ENCODE results near the gene DMBX1. TPM values are rescaled to one million over a fixed set of nuclear protein-coding genes. Genes with fewer than 3 reads are reported as not detected.

DMBX1 gene
- total RNA-seq: not detected

- peak; percentile 28 for DNase-seq
Measured at GRCh38 chr1:46489638-46490405, at the start of gene DMBX1. Gene DMBX1 (plus strand): TSS chr1:46489836. CDS start chr1:46507011, 17,175 bp downstream.

- no peak for DNase-seq
Measured at GRCh38 chr1:46440478-46440877, 49.2 kb upstream of the DMBX1 start.

GRCh38 chr1:46442317-46443161, 47.1 kb upstream of the DMBX1 start:
- DNase-seq: peak; percentile 75

- no peak for DNase-seq
Measured at GRCh38 chr1:46444466-46444865, 45.2 kb upstream of the DMBX1 start.

GRCh38 chr1:46445773-46446256, 43.8 kb upstream of the DMBX1 start:
- no peak for DNase-seq

- DNase-seq: peak; percentile 85
Measured at GRCh38 chr1:46446646-46447498, 42.8 kb upstream of the DMBX1 start.

- DNase-seq: no peak
Measured at GRCh38 chr1:46447499-46448108, 42.0 kb upstream of the DMBX1 start.

GRCh38 chr1:46448109-46448911, 41.3 kb upstream of the DMBX1 start:
- DNase-seq: peak; percentile 18

GRCh38 chr1:46449223-46450159, 40.1 kb upstream of the DMBX1 start:
- no peak for DNase-seq

GRCh38 chr1:46450160-46450517, 39.5 kb upstream of the DMBX1 start:
- DNase-seq: no peak

GRCh38 chr1:46451948-46452930, 37.4 kb upstream of the DMBX1 start:
- no peak for DNase-seq

- no peak for DNase-seq
Measured at GRCh38 chr1:46452931-46453325, 36.7 kb upstream of the DMBX1 start.

GRCh38 chr1:46453449-46453848, 36.2 kb upstream of the DMBX1 start:
- no peak for DNase-seq

GRCh38 chr1:46455951-46456350, 33.7 kb upstream of the DMBX1 start:
- no peak for DNase-seq

GRCh38 chr1:46456411-46456963, 33.1 kb upstream of the DMBX1 start:
- no peak for DNase-seq

GRCh38 chr1:46457178-46457577, 32.5 kb upstream of the DMBX1 start:
- no peak for DNase-seq

GRCh38 chr1:46458190-46458589, 31.4 kb upstream of the DMBX1 start:
- no peak for DNase-seq

- DNase-seq: no peak
Measured at GRCh38 chr1:46458846-46459245, 30.8 kb upstream of the DMBX1 start.
